Right atrium auricular region (tissue), 2 donors: ENCODE data around the gene MMP24. TPM values are rescaled to one million over a fixed set of nuclear protein-coding genes. Genes with fewer than 3 reads are reported as not detected.

ENCODE experiments used
- DNase-seq: peaks from one replicate; pipeline ENCODE4 v3.0.0-alpha.2; 2019; ENCODE audit warnings: low spot score
- H3K27ac ChIP-seq, 2 donors: fragments of 200-600 bp; sonication (generic); 1 replicate in 1 of 2; 2 replicates in 1 of 2; pipeline ENCODE4 v1.5.1; 2016 to 2019
- H3K27me3 ChIP-seq, 2 donors: fragments of 200-600 bp; sonication (generic); one replicate each; pipeline versions ENCODE4 v1.5.1 to v1.6.0; 2017 to 2019
- H3K36me3 ChIP-seq: fragments of 200-600 bp; sonication (generic); one replicate; pipeline ENCODE4 v1.5.1; 2016
- H3K4me1 ChIP-seq, 2 donors: fragments of 200-600 bp; sonication (generic); one replicate each; pipeline versions ENCODE4 v1.5.1 to v1.6.0; 2017 to 2019
- H3K4me3 ChIP-seq, 2 donors: fragments of 200-600 bp; sonication (generic); 1 replicate in 1 of 2; 2 replicates in 1 of 2; pipeline ENCODE4 v1.5.1; 2017 to 2019; ENCODE audit warnings: mild to moderate bottlenecking in 1 of 2, moderate library complexity in 1 of 2
- H3K9me3 ChIP-seq, 2 donors: fragments of 200-600 bp; sonication (generic); one replicate each; pipeline ENCODE4 v1.5.1; 2019
- CTCF ChIP-seq, 2 donors: fragments of 200-600 bp; sonication (generic); IDR thresholded peaks; one replicate each; pipeline ENCODE4 v1.5.1; 2019; ENCODE audit warnings: antibody characterized with exemption in 2 of 2
- total RNA-seq, 2 donors: library from RNA; depleted of rRNA; stranded (reverse); fragments of >200 nt; gene quantifications; one replicate each; pipeline ENCODE4 v1.1.0, GENCODE V29; 2016

MMP24 gene
- total RNA-seq, 2 donors from 2014 or later: 2.2 to 3.8 TPM

GRCh38 chr20:35267092-35267491 lies 40.6 kb downstream of the MMP24 start:
- Histone ChIP-seq H3K9me3 (no peaks in the 10 kb centered on the region), H3K27me3 (no peaks in the 10 kb centered on the region), H3K27ac (no peak overlapping the region), H3K4me1 (peaks cover 0 to 15% of the 10 kb centered on the region in 2 donors), H3K4me3 (no peak overlapping the region), H3K36me3 (peaks cover 28% of the 10 kb centered on the region)
- no peak for DNase-seq
- no peak for TF ChIP-seq CTCF (IDR thresholded peaks at IDR 0.05)

- Histone ChIP-seq H3K27ac (no peak overlapping the region), H3K36me3 (peaks cover 28% of the 10 kb centered on the region)
Measured at GRCh38 chr20:35269055-35269781, 42.7 kb downstream of the MMP24 start.

GRCh38 chr20:35270021-35270902 lies 43.8 kb downstream of the MMP24 start:
- H3K27me3 ChIP-seq: no peaks in the 10 kb centered on the region
- no peak for TF ChIP-seq CTCF (IDR thresholded peaks at IDR 0.05)
- DNase-seq: no peak
- no peak overlapping the region for H3K4me3 ChIP-seq
- no peaks in the 10 kb centered on the region for H3K4me1 ChIP-seq
- H3K36me3 ChIP-seq: peaks cover 28% of the 10 kb centered on the region
- H3K27ac ChIP-seq: no peak overlapping the region
- no peaks in the 10 kb centered on the region for H3K9me3 ChIP-seq

More at GRCh38 chr20:35269055-35269781, 42.7 kb downstream of the MMP24 start:
- Histone ChIP-seq H3K9me3 (no peaks in the 10 kb centered on the region), H3K4me3 (no peak overlapping the region), H3K4me1 (peaks cover 0 to under 1% of the 10 kb centered on the region in 2 donors), H3K27me3 (no peaks in the 10 kb centered on the region)
- TF ChIP-seq CTCF (IDR thresholded peaks at IDR 0.05): peak; percentile 55 to 79
- no peak for DNase-seq

- no peak for DNase-seq
- Histone ChIP-seq H3K9me3 (no peaks in the 10 kb centered on the region), H3K4me1 (peaks cover 0 to 9% of the 10 kb centered on the region in 2 donors), H3K27ac (no peak overlapping the region), H3K4me3 (no peak overlapping the region), H3K36me3 (peaks cover 28% of the 10 kb centered on the region), H3K27me3 (no peaks in the 10 kb centered on the region)
- no peak for TF ChIP-seq CTCF (IDR thresholded peaks at IDR 0.05)
Measured at GRCh38 chr20:35271073-35271882, 44.8 kb downstream of the MMP24 start.

- Histone ChIP-seq H3K4me3 (no peak overlapping the region), H3K4me1 (peaks cover 0 to 15% of the 10 kb centered on the region in 2 donors), H3K9me3 (no peaks in the 10 kb centered on the region), H3K27ac (no peak overlapping the region), H3K36me3 (peaks cover 24% of the 10 kb centered on the region), H3K27me3 (no peaks in the 10 kb centered on the region)
- no peak for TF ChIP-seq CTCF (IDR thresholded peaks at IDR 0.05)
- no peak for DNase-seq
Measured at GRCh38 chr20:35271904-35272303, 45.4 kb downstream of the MMP24 start.
